Kidney (tissue), 14 donors: Measurements from ENCODE around the gene CLIP4. TPM values are rescaled to one million over a fixed set of nuclear protein-coding genes. Genes with fewer than 3 reads are reported as not detected.

Experiments used
- DNase-seq, 5 donors: peaks; one replicate each; pipeline ENCODE4 v3.0.0-alpha.2; 2013 to 2020
- FAIRE-seq: peaks from 2 replicates; lab custom pipeline; 2012; peaks lifted over from hg19 to GRCh38; lab: Jason Lieb, UNC
- H3K27ac ChIP-seq, 2 donors: one replicate each; pipeline ENCODE4 v1.7.0; 2013; ENCODE audit warnings: low read depth in 2 of 2, low read length in 2 of 2, inconsistent platforms in 1 of 2
- H3K27me3 ChIP-seq: one replicate; pipeline ENCODE4 v1.7.1; 2013; ENCODE audit warnings: low read length, inconsistent platforms; ENCODE audit not compliant: control insufficient read depth, insufficient read depth
- H3K36me3 ChIP-seq, 3 donors: one replicate each; pipeline versions ENCODE4 v1.7.0 to v1.7.1; 2013; ENCODE audit warnings: low read length in 3 of 3, control low read depth in 1 of 3, inconsistent platforms in 1 of 3; ENCODE audit not compliant: insufficient read depth in 3 of 3, control insufficient read depth in 2 of 3
- H3K4me1 ChIP-seq, 3 donors: one replicate each; pipeline versions ENCODE4 v1.7.0 to v1.7.1; 2013; ENCODE audit warnings: low read length in 3 of 3, inconsistent platforms in 1 of 3, low read depth in 1 of 3; ENCODE audit not compliant: control insufficient read depth in 2 of 3, insufficient read depth in 2 of 3
- H3K4me3 ChIP-seq, 3 donors: one replicate each; pipeline versions ENCODE4 v1.7.0 to v1.8.1; 2013; ENCODE audit warnings: low read length in 3 of 3, control low read depth in 1 of 3, inconsistent platforms in 1 of 3
- H3K9ac ChIP-seq, 3 donors: one replicate each; pipeline versions ENCODE4 v1.7.0 to v1.7.1; 2013; ENCODE audit warnings: low read length in 3 of 3, control low read depth in 1 of 3, inconsistent platforms in 1 of 3
- H3K9me3 ChIP-seq, 3 donors: one replicate each; pipeline versions ENCODE4 v1.7.0 to v1.7.1; 2013; ENCODE audit warnings: low read length in 3 of 3, control low read depth in 1 of 3, inconsistent platforms in 1 of 3; ENCODE audit not compliant: control insufficient read depth in 2 of 3, insufficient read depth in 1 of 3
- CTCF ChIP-seq: IDR thresholded peaks from 3 replicates; pipeline ENCODE4 v1.5.1; 2012; ENCODE audit warnings: mild to moderate bottlenecking, moderate library complexity, borderline replicate concordance; ENCODE audit not compliant: insufficient read depth; ENCODE audit errors: extremely low read depth
- intact Hi-C: fragments of 100-400 bp; cut with DNase I; formaldehyde crosslinking; loops from one replicate; pipeline ENCODE4 v1.11.1; 2022
- polyA plus RNA-seq: library from polyadenylated mRNA; stranded (reverse); fragments of 350-450 nt; fragmentation: Illumina TruSeq; extraction: RNeasy Lipid Tissue Mini Kit (QIAGEN cat#74804); gene quantifications from one replicate; pipeline ENCODE4 v1.2.3, GENCODE V29; 2014; ENCODE audit warnings: low read depth, low replicate concordance; ENCODE audit not compliant: insufficient read depth
- total RNA-seq: library from RNA; stranded (reverse); fragmentation: NEBNext Ultra II Directional; extraction: Animal tissue kit (Norgen Biotek cat#: 25700); gene quantifications from one replicate; pipeline ENCODE4 v1.2.1, GENCODE V29; 2021
- donor health status: control.
- donor health status: control.
- donor health status: control.
- donor health status: control.
- donor health status: control.
- donor health status: DM: yes; HTN: yes; CAD: no.
- donor health status: Normal renal cell carcinoma (clear cell type).

The CLIP4 gene
- total and polyA plus RNA-seq, 2 donors from 2014 or later, result 7.8 to 18.1 TPM

GRCh38 chr2:29079887-29080286, 35.3 kb upstream of the CLIP4 start:
- no peak for DNase-seq
- H3K9ac ChIP-seq, result no peak overlapping the region
- intact Hi-C loops, result no loop called here
- peaks cover 0 to 18% (median 0%) of the 10 kb centered on the region in 3 donors for H3K9me3 ChIP-seq
- H3K36me3 ChIP-seq, result no peaks in the 10 kb centered on the region
- TF ChIP-seq CTCF, result no peak
- no peaks in the 10 kb centered on the region for H3K4me1 ChIP-seq
- no peak overlapping the region for H3K27ac ChIP-seq
- no peaks in the 10 kb centered on the region for H3K27me3 ChIP-seq
- no peak overlapping the region for H3K4me3 ChIP-seq
- FAIRE-seq, result no peak

GRCh38 chr2:29080886-29081743, 34.1 kb upstream of the CLIP4 start:
- intact Hi-C loops, result no loop called here
- no peak for FAIRE-seq
- H3K4me3 ChIP-seq, result no peak overlapping the region

GRCh38 chr2:29082804-29083495, 32.3 kb upstream of the CLIP4 start:
- Histone ChIP-seq H3K4me3 (no peak overlapping the region), H3K9me3 (peaks cover 0 to 18% (median 0%) of the 10 kb centered on the region in 3 donors), H3K36me3 (no peaks in the 10 kb centered on the region), H3K27me3 (no peaks in the 10 kb centered on the region), H3K4me1 (no peaks in the 10 kb centered on the region), H3K9ac (no peak overlapping the region), H3K27ac (no peak overlapping the region)
- intact Hi-C loops, result no loop called here
- TF ChIP-seq CTCF, result no peak
- FAIRE-seq (no peak), DNase-seq (no peak)

More at GRCh38 chr2:29080886-29081743, 34.1 kb upstream of the CLIP4 start:
- Histone ChIP-seq H3K4me1 (no peaks in the 10 kb centered on the region), H3K36me3 (no peaks in the 10 kb centered on the region), H3K9ac (no peak overlapping the region), H3K27me3 (no peaks in the 10 kb centered on the region), H3K9me3 (peaks cover 0 to 18% (median 0%) of the 10 kb centered on the region in 3 donors), H3K27ac (no peak overlapping the region)
- TF ChIP-seq CTCF, result no peak
- DNase-seq, result no peak
